ENCODE results near the gene BICC1. TPM values are rescaled to one million over a fixed set of nuclear protein-coding genes. Genes with fewer than 3 reads are reported as not detected.

BICC1 gene
- total RNA-seq, 1 experiment from 2014 or later: 7.2 TPM

- peak; percentile 38 for DNase-seq (ENCODE audit: low read depth, low spot score)
- in situ Hi-C loops (cut with HindIII; ENCODE audit: low pct_unique_long_range_greater_than_20kb, low sequenced_read_pairs): no loop called here
Measured at GRCh38 chr10:58513188-58514110, 777 bp downstream of the BICC1 start.

DNA sequence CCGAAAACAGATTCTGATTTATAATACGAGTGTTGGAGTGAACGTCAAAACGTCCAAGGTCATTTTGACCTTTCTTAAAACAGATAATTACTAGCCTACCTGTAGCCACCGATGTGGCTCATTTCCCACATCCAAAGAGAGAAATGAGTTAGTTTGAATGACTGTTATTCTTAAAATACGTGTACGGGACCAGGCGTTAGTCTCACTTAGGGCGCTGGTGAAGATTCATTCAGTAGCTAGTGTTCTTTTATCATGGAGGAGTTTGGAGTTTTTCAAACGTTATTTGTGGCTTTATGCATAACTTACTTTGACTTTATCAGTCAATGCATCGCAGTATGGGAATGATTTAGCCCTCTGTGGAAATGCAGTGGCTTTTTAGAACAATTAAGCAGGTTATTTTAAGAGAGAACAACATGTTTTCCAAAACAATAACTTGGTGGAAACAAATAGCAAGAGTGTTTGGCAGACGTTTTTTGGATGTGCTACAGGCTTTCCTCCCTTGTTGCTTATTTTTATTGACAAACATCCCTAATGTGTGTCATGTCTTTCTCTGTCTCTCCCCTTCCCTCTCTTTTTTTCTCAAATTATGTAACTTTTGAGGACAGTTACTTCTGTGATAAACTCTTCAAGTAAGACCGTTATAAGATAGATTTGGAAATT, 1.6 kb downstream of the BICC1 start:
- in situ Hi-C loops (cut with HindIII; ENCODE audit: low pct_unique_long_range_greater_than_20kb, low sequenced_read_pairs): no loop called here
- no peak for DNase-seq (ENCODE audit: low read depth, low spot score)

GRCh38 chr10:58515291-58515941, 2.7 kb downstream of the BICC1 start:
- in situ Hi-C loops (cut with HindIII; ENCODE audit: low pct_unique_long_range_greater_than_20kb, low sequenced_read_pairs): no loop called here
- DNase-seq (ENCODE audit: low read depth, low spot score): no peak

DNA sequence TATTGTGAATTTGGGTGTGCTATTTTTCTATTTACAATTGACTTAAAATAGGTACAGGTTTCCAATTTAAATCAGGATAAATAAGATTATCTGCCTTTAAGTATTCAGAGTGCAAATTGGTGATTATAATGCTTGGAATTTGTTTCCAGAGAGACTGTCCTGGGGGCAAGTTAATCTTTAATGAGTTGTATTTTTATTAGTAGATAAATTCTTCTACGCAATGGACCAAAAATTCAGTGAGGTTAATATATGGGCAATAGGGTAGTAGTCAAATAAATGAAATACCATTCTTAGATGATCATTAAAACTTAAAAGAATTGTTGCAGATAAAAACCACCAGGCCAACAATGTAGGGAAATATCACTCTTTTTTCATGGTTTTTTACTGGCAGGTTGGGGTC, 3.4 kb downstream of the BICC1 start:
- in situ Hi-C loops (cut with HindIII; ENCODE audit: low pct_unique_long_range_greater_than_20kb, low sequenced_read_pairs): no loop called here
- no peak for DNase-seq (ENCODE audit: low read depth, low spot score)

- no peak for DNase-seq (ENCODE audit: low read depth, low spot score)
- in situ Hi-C loops (cut with HindIII; ENCODE audit: low pct_unique_long_range_greater_than_20kb, low sequenced_read_pairs): no loop called here
Measured at GRCh38 chr10:58516671-58517070, 4.0 kb downstream of the BICC1 start.

DNA sequence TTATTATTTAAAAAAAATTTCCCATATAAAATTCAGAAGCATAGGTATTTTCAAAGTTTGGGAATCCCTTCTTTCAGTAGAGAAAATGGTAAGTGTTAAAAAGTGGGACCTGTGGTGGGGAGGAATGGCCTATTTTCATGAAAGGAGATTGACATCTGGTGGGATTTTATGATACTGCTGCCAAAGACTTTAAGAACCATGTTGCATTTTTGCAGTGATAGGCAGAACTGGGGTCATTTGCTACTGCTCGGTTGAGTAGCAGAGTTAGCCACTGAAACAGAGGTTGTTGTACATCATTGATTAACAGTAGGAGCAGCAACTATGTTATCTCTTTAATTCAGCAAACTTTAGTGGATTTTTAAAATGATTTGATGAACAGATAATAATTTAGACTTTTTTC, 4.4 kb downstream of the BICC1 start:
- in situ Hi-C loops (cut with HindIII; ENCODE audit: low pct_unique_long_range_greater_than_20kb, low sequenced_read_pairs): no loop called here
- no peak for DNase-seq (ENCODE audit: low read depth, low spot score)

GRCh38 chr10:58517491-58518355, 5.1 kb downstream of the BICC1 start:
- DNase-seq (ENCODE audit: low read depth, low spot score): no peak
- in situ Hi-C loops (cut with HindIII; ENCODE audit: low pct_unique_long_range_greater_than_20kb, low sequenced_read_pairs): no loop called here

- in situ Hi-C loops (cut with HindIII; ENCODE audit: low pct_unique_long_range_greater_than_20kb, low sequenced_read_pairs): no loop called here
- no peak for DNase-seq (ENCODE audit: low read depth, low spot score)
Measured at GRCh38 chr10:58518775-58519174, 6.1 kb downstream of the BICC1 start.

GRCh38 chr10:58529077-58529728, 16.5 kb downstream of the BICC1 start:
- in situ Hi-C loops (cut with HindIII; ENCODE audit: low pct_unique_long_range_greater_than_20kb, low sequenced_read_pairs): no loop called here
- no peak for DNase-seq (ENCODE audit: low read depth, low spot score)

- in situ Hi-C loops (cut with HindIII; ENCODE audit: low pct_unique_long_range_greater_than_20kb, low sequenced_read_pairs): no loop called here
- DNase-seq (ENCODE audit: low read depth, low spot score): peak; percentile 77
Measured at GRCh38 chr10:58531084-58531695, 18.5 kb downstream of the BICC1 start.

- no peak for DNase-seq (ENCODE audit: low read depth, low spot score)
- in situ Hi-C loops (cut with HindIII; ENCODE audit: low pct_unique_long_range_greater_than_20kb, low sequenced_read_pairs): no loop called here
Measured at GRCh38 chr10:58535311-58535710, 22.6 kb downstream of the BICC1 start.

DNA sequence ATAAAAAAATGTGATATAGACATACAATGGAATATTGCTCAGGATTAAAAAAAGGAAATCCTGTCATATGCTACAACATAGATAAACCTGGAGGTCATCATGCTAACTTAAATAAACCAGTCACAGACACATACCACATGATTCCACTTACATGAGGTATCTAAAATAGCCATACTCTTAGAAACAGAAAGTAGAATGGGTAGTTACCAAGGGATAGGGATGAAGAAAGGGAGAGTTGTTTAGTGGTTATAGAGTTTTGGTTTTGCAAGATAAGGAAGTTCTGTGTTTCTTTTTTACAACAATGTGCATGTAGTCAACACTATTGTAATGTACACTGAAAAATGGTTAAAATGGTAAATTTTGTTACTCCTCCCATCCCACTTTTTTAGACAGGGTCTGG, 30.5 kb downstream of the BICC1 start:
- no peak for DNase-seq (ENCODE audit: low read depth, low spot score)
- in situ Hi-C loops (cut with HindIII; ENCODE audit: low pct_unique_long_range_greater_than_20kb, low sequenced_read_pairs): no loop called here

- in situ Hi-C loops (cut with HindIII; ENCODE audit: low pct_unique_long_range_greater_than_20kb, low sequenced_read_pairs): no loop called here
- DNase-seq (ENCODE audit: low read depth, low spot score): no peak
Measured at GRCh38 chr10:58544135-58544534, 31.5 kb downstream of the BICC1 start.

DNA sequence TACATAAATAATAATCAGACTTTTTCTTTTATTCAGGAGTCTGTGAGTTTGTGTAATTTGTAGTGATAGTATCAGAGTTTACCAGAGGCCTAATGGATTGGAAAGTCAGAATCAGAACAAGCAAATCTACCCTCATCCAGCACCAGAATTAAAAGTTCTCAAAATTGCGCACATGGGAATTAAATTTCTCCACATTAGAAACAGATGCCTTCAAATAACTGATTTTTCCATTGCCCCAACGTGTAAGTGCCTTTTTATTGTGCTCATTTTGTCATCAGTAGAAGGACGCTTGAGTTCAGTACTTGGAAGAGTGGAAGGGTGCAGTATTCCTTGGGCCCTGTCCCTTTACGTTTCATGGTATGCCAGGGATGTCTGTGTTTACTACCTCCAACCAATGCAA, 32.8 kb downstream of the BICC1 start:
- in situ Hi-C loops (cut with HindIII; ENCODE audit: low pct_unique_long_range_greater_than_20kb, low sequenced_read_pairs): no loop called here

GRCh38 chr10:58546137-58546536, 33.5 kb downstream of the BICC1 start:
- DNase-seq (ENCODE audit: low read depth, low spot score): no peak
- in situ Hi-C loops (cut with HindIII; ENCODE audit: low pct_unique_long_range_greater_than_20kb, low sequenced_read_pairs): no loop called here

More for the DNA sequence above, 32.8 kb downstream of the BICC1 start:
- DNase-seq (ENCODE audit: low read depth, low spot score): no peak

DNA sequence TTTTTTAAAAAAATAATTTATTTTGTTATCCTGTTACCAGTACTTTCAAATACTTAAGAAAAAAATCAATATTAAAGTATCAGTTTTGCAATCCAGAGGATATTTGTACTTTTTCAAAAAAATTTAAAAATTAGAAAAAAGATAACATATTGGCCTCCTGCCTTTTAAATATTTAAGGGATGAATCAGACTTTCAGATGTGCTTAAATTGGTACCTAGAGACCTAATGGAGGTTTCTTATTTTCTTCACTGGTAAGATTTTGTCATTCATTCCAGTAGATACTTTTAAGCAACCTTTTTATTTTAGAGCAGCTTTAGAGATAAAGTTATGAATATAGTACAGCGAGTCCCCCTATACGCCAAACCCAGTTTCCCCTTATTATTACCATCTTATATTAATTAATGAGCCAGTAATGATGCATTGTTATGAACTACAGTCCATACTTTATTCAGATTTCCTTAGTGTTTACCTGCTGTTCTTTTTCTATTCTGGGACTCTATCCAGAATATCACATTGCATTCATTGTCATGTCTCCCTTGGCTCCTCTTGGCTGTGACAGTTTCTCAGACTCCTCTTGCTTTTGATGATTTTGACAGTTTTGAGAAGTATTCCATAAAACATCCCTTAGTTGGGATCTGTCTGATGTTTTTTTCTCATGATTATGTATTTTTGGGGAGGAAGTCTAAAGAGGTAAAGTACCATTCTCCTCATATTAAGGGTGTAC, 34.2 kb downstream of the BICC1 start:
- in situ Hi-C loops (cut with HindIII; ENCODE audit: low pct_unique_long_range_greater_than_20kb, low sequenced_read_pairs): no loop called here
- DNase-seq (ENCODE audit: low read depth, low spot score): no peak
